Activated B cell treated with CpG ODN at 0.5 μM for 24 hours (primary cell): ENCODE data around the gene LPP. TPM values are rescaled to one million over a fixed set of nuclear protein-coding genes. Genes with fewer than 3 reads are reported as not detected.

Experiments
- ATAC-seq: fragments of 200-7000 bp; cut with Tn5 transposase; one replicate; pipeline ENCODE4 v1.10.0; 2021; ENCODE audit warnings: low read depth, mild to moderate bottlenecking, moderate library complexity
- CTCF ChIA-PET: fragments of 350-600 bp; sonication (Branson Sonifier 250); formaldehyde crosslinking; loops from one replicate; lab custom pipeline; 2021; ENCODE audit warnings: antibody characterized with exemption; lab: Charles Lee
- POLR2A ChIA-PET: fragments of 350-600 bp; sonication (Branson Sonifier 250); formaldehyde crosslinking; loops from one replicate; lab custom pipeline; 2021; ENCODE audit warnings: antibody characterized with exemption; lab: Charles Lee
- DNase-seq: peaks from one replicate; pipeline ENCODE4 v3.0.0; 2022
- H3K27ac Mint-ChIP-seq: one replicate; pipeline ENCODE4 v1.8.0; 2020; ENCODE audit warnings: mixed read lengths
- H3K27me3 Mint-ChIP-seq: one replicate; pipeline ENCODE4 v1.8.0; 2021; ENCODE audit warnings: mixed read lengths
- H3K36me3 Mint-ChIP-seq: one replicate; pipeline ENCODE4 v1.8.0; 2021; ENCODE audit warnings: low read depth, mixed read lengths
- H3K4me1 Mint-ChIP-seq: one replicate; pipeline ENCODE4 v1.8.0; 2021; ENCODE audit warnings: mixed read lengths
- H3K4me3 Mint-ChIP-seq: one replicate; pipeline ENCODE4 v1.8.0; 2020; ENCODE audit warnings: mild to moderate bottlenecking, mixed read lengths
- H3K9me3 Mint-ChIP-seq: one replicate; pipeline ENCODE4 v1.8.0; 2020; ENCODE audit warnings: mixed read lengths
- CTCF ChIP-seq: fragments of 200-600 bp; IDR thresholded peaks from one replicate; pipeline ENCODE4 v1.8.0; 2022; ENCODE audit warnings: antibody characterized with exemption, mild to moderate bottlenecking
- intact Hi-C: fragments of 100-400 bp; cut with micrococcal nuclease; formaldehyde crosslinking; loops from one replicate; pipeline ENCODE4 v1.15.1; 2024
- total RNA-seq: library from RNA; stranded (reverse); gene quantifications from 2 replicates; pipeline ENCODE4 v1.2.3, GENCODE V29; 2022

LPP gene
- total RNA-seq, 1 donor from 2014 or later: 60.1 TPM

DNA sequence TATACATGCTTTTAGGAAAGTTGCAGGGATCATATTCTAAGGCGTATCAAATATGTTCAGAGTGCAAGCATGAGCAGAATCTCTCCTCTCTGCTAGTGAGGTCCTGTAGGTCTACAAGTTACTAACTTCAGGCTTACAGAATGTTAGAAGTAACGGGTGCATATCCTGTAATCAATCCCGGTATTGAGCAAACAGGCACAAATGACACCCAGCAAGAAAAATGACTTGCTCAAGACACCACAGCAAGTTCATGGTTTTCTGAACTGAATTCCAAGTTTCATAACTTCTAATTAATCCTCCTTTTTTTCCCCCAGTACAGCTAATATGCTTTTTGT lies 663.9 kb downstream of the LPP start:
- DNase-seq: no peak
- Mint-ChIP-seq H3K36me3 (no peaks in the 10 kb centered on the region), H3K27ac (no peak overlapping the region), H3K4me1 (no peaks in the 10 kb centered on the region), H3K27me3 (no peaks in the 10 kb centered on the region), H3K9me3 (no peaks in the 10 kb centered on the region), H3K4me3 (no peak overlapping the region)
- intact Hi-C loops: no loop called here
- ChIA-PET CTCF (no interaction called here), POLR2A (interaction anchor here (1.1 kb wide), 1 partner anchor 10 kb away, joined by 3 read pairs; no protein-coding TSS in a partner anchor)
- TF ChIP-seq CTCF: no peak
- ATAC-seq: no peak

- H3K27ac Mint-ChIP-seq: no peak overlapping the region
- H3K4me1 Mint-ChIP-seq: no peaks in the 10 kb centered on the region
- CTCF ChIA-PET: no interaction called here
- no peaks in the 10 kb centered on the region for H3K36me3 Mint-ChIP-seq
- intact Hi-C loops: no loop called here
- no peaks in the 10 kb centered on the region for H3K27me3 Mint-ChIP-seq
- no peaks in the 10 kb centered on the region for H3K9me3 Mint-ChIP-seq
- TF ChIP-seq CTCF: no peak
- POLR2A ChIA-PET: interaction anchor here (1.1 kb wide), 1 partner anchor 10 kb away, joined by 3 read pairs; no protein-coding TSS in a partner anchor
- H3K4me3 Mint-ChIP-seq: no peak overlapping the region
- DNase-seq (no peak), ATAC-seq (no peak)
Observed at GRCh38 chr3:188818282-188818681, 664.3 kb downstream of the LPP start.

DNA sequence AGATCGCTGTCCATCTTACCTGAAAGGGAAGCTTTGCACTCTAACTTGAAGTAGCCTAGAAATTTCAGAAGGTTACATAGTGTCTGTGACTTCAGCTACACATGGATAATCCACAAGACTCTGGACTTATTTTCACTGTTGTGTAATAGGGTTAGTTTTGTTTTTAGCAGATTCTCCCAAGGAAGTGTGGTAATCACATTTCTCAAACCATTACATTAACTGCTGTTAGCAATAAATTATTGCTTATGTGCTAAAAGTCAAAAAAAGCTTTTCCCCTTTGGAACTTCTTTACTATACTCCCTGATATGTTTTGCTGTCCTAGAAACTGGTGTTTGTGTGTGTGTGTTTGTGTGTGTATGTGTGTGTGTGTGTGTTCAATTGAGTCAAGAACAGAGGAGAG lies 666.0 kb downstream of the LPP start:
- intact Hi-C loops: no loop called here
- Mint-ChIP-seq H3K27me3 (no peaks in the 10 kb centered on the region), H3K9me3 (no peaks in the 10 kb centered on the region), H3K4me3 (no peak overlapping the region), H3K27ac (no peak overlapping the region), H3K36me3 (no peaks in the 10 kb centered on the region), H3K4me1 (no peaks in the 10 kb centered on the region)
- CTCF ChIA-PET: no interaction called here
- TF ChIP-seq CTCF: no peak
- ATAC-seq: no peak
- POLR2A ChIA-PET: no interaction called here
- no peak for DNase-seq

DNA sequence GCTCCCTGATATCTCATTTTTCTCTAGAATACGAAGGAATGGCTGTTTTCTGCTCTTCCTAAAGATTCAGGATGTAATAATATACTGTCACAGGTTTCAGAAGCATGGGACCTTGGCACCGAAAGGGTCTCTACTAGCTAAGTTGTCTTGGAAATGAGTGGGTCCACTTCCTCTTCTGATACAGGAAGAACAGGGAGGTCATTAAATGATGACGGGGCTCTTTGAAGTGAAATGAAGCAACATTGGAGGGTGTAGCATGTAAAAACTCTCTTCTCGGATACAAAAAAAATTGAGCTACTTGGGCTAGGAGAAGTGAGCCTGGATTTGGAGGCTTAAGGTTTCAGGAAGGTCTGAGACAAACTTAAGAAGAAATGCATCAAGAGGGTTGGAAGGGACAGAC lies 668.0 kb downstream of the LPP start:
- no peaks in the 10 kb centered on the region for H3K9me3 Mint-ChIP-seq
- no peaks in the 10 kb centered on the region for H3K27me3 Mint-ChIP-seq
- intact Hi-C loops: no loop called here
- H3K36me3 Mint-ChIP-seq: no peaks in the 10 kb centered on the region
- TF ChIP-seq CTCF: no peak
- ChIA-PET POLR2A (no interaction called here), CTCF (no interaction called here)
- DNase-seq (no peak), ATAC-seq (no peak)
- H3K4me1 Mint-ChIP-seq: no peaks in the 10 kb centered on the region
- H3K4me3 Mint-ChIP-seq: no peak overlapping the region
- H3K27ac Mint-ChIP-seq: no peak overlapping the region

DNA sequence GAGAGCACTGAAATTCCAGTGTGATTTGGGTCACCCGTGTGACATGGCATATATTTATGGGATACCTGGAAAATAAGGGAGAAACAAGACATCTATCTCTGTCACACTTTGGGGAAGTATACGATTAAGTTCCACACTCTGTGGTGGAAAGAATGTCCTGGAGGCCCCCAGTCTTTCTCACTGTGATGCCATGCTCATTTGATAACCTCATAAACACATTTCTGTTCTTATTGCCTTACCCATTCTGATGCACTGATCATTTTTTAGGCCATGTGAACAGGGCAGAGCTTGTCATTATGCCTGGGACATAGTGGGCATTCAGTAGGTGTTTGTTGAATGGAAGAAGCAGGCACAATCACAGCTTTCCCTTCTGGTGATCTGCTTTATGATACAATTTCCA lies 668.5 kb downstream of the LPP start:
- Mint-ChIP-seq H3K27me3 (no peaks in the 10 kb centered on the region), H3K4me1 (no peaks in the 10 kb centered on the region), H3K9me3 (no peaks in the 10 kb centered on the region), H3K36me3 (no peaks in the 10 kb centered on the region), H3K27ac (no peak overlapping the region), H3K4me3 (no peak overlapping the region)
- ChIA-PET CTCF (no interaction called here), POLR2A (no interaction called here)
- no peak for DNase-seq
- intact Hi-C loops: no loop called here
- no peak for ATAC-seq
- TF ChIP-seq CTCF: no peak
